CD4-positive, alpha-beta T cell (primary cell): ENCODE measurements around the gene ME3. TPM values are rescaled to one million over a fixed set of nuclear protein-coding genes. Genes with fewer than 3 reads are reported as not detected.

Experiments
- ATAC-seq: fragments of 200-7000 bp; cut with Tn5 transposase; one replicate; pipeline ENCODE4 v1.10.0; 2022; ENCODE audit warnings: mild to moderate bottlenecking; ENCODE audit not compliant: poor library complexity
- CTCF ChIA-PET: fragments of 350-600 bp; sonication (Branson Sonifier 250); formaldehyde crosslinking; loops from one replicate; lab custom pipeline; 2021; ENCODE audit warnings: antibody characterized with exemption, inconsistent platforms; lab: Charles Lee
- POLR2A ChIA-PET: fragments of 350-600 bp; sonication (Branson Sonifier 250); formaldehyde crosslinking; loops from one replicate; lab custom pipeline; 2021; ENCODE audit warnings: antibody characterized with exemption, inconsistent platforms; lab: Charles Lee
- DNase-seq, 14 experiments: peaks; one replicate each; pipeline ENCODE4 v3.0.0-alpha.2; 2013 to 2020; ENCODE audit warnings: mixed read lengths in 2 of 14
- H3K27ac ChIP-seq, 2 donors: one replicate each; pipeline versions ENCODE4 v1.5.1 to v1.7.0; 2013; ENCODE audit warnings: low read length in 2 of 2, low read depth in 1 of 2, mild to moderate bottlenecking in 1 of 2
- H3K27me3 ChIP-seq, 2 experiments: 1 replicate in 1 of 2; 2 replicates in 1 of 2; pipeline versions ENCODE4 v1.6.1 to v1.7.0; 2013; ENCODE audit warnings: low read length in 2 of 2, control low read depth in 1 of 2, mild to moderate bottlenecking in 1 of 2, moderate library complexity in 1 of 2; ENCODE audit not compliant: insufficient read depth in 2 of 2, control insufficient read depth in 1 of 2
- H3K36me3 ChIP-seq: one replicate; pipeline ENCODE4 v1.6.1; 2013; ENCODE audit warnings: low read length, control low read depth; ENCODE audit not compliant: insufficient read depth
- H3K4me1 ChIP-seq: one replicate; pipeline ENCODE4 v1.6.1; 2013; ENCODE audit warnings: low read length, control low read depth; ENCODE audit not compliant: insufficient read depth
- H3K4me3 ChIP-seq: one replicate; pipeline ENCODE4 v1.5.1; 2013; ENCODE audit warnings: mild to moderate bottlenecking, low read length, moderate library complexity
- H3K9me3 ChIP-seq, 2 experiments: 1 replicate in 1 of 2; 2 replicates in 1 of 2; pipeline versions ENCODE4 v1.6.1 to v1.7.0; 2013; ENCODE audit warnings: low read length in 2 of 2, mild to moderate bottlenecking in 2 of 2, control low read depth in 1 of 2, moderate library complexity in 1 of 2; ENCODE audit not compliant: control insufficient read depth in 1 of 2, insufficient read depth in 1 of 2
- H3K27ac Mint-ChIP-seq: one replicate; pipeline ENCODE4 v1.8.0; 2020; ENCODE audit warnings: mixed read lengths
- H3K27me3 Mint-ChIP-seq: one replicate; pipeline ENCODE4 v1.8.0; 2021; ENCODE audit warnings: mixed read lengths
- H3K36me3 Mint-ChIP-seq: one replicate; pipeline ENCODE4 v1.8.0; 2021; ENCODE audit warnings: low read depth, mixed read lengths
- H3K4me1 Mint-ChIP-seq: one replicate; pipeline ENCODE4 v1.8.0; 2021; ENCODE audit warnings: low read depth, mixed read lengths
- H3K4me3 Mint-ChIP-seq: one replicate; pipeline ENCODE4 v1.8.0; 2020; ENCODE audit warnings: mild to moderate bottlenecking, mixed read lengths
- H3K9me3 Mint-ChIP-seq: one replicate; pipeline ENCODE4 v1.8.0; 2020; ENCODE audit warnings: mixed read lengths
- CTCF ChIP-seq: fragments of 200-600 bp; IDR thresholded peaks from one replicate; pipeline ENCODE4 v1.8.0; 2022; ENCODE audit warnings: antibody characterized with exemption, mild to moderate bottlenecking
- intact Hi-C, 2 experiments: fragments of 100-400 bp; cut with DNase I in 1 of 2; cut with micrococcal nuclease in 1 of 2; formaldehyde crosslinking; loops; one replicate each; pipeline versions ENCODE4 v1.15.1 to v1.9.0; 2023 to 2025; cut with DNase I, micrococcal nuclease
- total RNA-seq, 174 experiments: library from RNA in 2 of 174; stranded (reverse) in 2 of 174; gene quantifications; one replicate each; pipeline ENCODE4 v1.2.3 and lab custom pipeline; 2021 to 2026

Gene ME3
- total RNA-seq, 2 experiments from 2014 or later, result 9.1 to 10.6 TPM

- Mint-ChIP-seq H3K36me3 (no peaks in the 10 kb centered on the region), H3K4me3 (no peak overlapping the region), H3K4me1 (no peaks in the 10 kb centered on the region), H3K27ac (no peak overlapping the region), H3K9me3 (no peaks in the 10 kb centered on the region), H3K27me3 (no peaks in the 10 kb centered on the region)
- ChIA-PET POLR2A (no interaction called here), CTCF (no interaction called here)
- no peaks in the 10 kb centered on the region for H3K9me3 ChIP-seq
- DNase-seq (peak; percentile 50 to 79 (median 65)), ATAC-seq (peak; percentile 43)
- peak; percentile 91 for TF ChIP-seq CTCF
- H3K4me1 ChIP-seq, result no peaks in the 10 kb centered on the region
- intact Hi-C loops, result loop anchor here (1.0 to 10.0 kb wide), 5 partner anchors 151 to 862 kb away; no protein-coding TSS in a partner anchor
- H3K27me3 ChIP-seq, result no peaks in the 10 kb centered on the region
- H3K27ac ChIP-seq, result no peak overlapping the region
- no peaks in the 10 kb centered on the region for H3K36me3 ChIP-seq
- no peak overlapping the region for H3K4me3 ChIP-seq
Measured at GRCh38 chr11:86456075-86456939, 216.1 kb downstream of the ME3 start.

DNA sequence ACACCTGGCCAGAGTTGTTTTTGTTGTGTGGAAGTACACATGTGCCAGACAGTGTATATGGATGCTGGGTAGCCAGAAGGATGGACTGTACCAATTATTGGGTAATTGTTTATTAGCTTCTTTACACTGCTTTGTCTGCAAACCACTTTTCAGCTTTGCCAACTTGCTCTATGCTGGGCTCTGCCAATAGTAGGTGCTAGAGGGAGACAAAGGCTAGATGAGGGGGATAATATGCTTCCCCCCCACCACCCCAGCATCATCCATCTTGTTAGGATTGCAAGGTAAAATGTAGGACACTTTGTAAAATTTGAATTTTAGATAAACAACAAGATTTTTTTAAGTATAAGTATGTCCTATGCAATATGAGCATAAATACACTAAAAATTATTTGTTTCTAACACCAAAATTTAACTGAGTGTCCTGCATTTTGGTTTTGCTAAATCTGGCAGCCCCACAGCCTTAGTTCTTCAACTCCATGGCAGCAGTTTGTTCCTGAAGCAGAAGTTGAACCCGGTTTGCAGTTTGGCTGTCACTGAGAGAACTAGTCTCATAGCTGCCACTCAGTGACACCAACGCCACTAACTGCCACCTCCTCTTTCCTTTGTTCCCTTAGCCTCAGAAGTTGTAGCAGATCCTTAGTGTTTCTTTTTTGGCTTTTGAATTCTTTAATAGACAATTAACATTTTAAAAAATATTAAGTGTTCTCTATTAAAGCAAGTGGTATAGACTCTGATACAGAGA, 219.0 kb downstream of the ME3 start:
- Histone ChIP-seq H3K9me3 (no peaks in the 10 kb centered on the region), H3K4me3 (no peak overlapping the region), H3K27me3 (no peaks in the 10 kb centered on the region), H3K27ac (no peak overlapping the region), H3K36me3 (no peaks in the 10 kb centered on the region), H3K4me1 (no peaks in the 10 kb centered on the region)
- no peaks in the 10 kb centered on the region for H3K36me3 Mint-ChIP-seq
- ChIA-PET POLR2A (no interaction called here), CTCF (no interaction called here)
- H3K4me3 Mint-ChIP-seq, result no peak overlapping the region
- TF ChIP-seq CTCF, result no peak
- no peaks in the 10 kb centered on the region for H3K9me3 Mint-ChIP-seq
- intact Hi-C loops, result loop anchor here in 1 of 2 experiments (10.0 kb wide), 2 partner anchors 461 to 859 kb away; no protein-coding TSS in a partner anchor
- ATAC-seq (no peak), DNase-seq (no peak)
- no peaks in the 10 kb centered on the region for H3K27me3 Mint-ChIP-seq
- no peak overlapping the region for H3K27ac Mint-ChIP-seq
- H3K4me1 Mint-ChIP-seq, result no peaks in the 10 kb centered on the region

DNA sequence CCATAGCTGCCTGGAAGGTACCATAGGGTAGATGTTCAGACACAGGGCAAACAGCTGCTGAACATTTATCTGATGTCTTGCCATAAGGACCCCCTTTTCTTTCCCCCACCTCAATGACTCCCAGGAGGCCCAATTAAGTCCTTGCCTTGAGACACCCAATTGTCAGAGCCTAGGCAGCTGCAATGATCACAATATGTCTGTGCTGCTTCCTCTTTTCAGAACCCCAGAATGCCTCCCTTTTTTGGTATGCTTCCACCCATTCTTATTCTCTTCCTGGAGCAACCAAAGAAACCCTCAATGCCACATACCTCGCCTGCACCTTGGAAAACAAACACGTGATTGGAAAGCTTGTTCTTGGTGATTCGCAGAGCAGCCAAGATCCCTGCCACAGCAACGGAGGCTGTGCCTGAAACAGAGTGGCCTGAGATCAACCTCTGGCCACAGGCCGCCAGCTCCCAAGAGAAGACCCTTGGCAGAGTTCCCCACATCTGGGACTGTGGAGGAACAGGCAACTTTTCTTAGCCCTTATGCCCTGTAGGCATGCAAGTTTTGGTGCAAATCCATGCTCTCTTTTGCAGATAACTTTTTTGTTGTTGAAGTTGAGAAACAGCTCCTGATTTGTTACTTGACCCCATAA, 222.3 kb downstream of the ME3 start:
- no peak overlapping the region for H3K27ac ChIP-seq
- POLR2A ChIA-PET, result no interaction called here
- no peaks in the 10 kb centered on the region for H3K27me3 ChIP-seq
- no peaks in the 10 kb centered on the region for H3K36me3 Mint-ChIP-seq
- intact Hi-C loops, result loop anchor here in 1 of 2 experiments (10.0 kb wide), 2 partner anchors 465 to 855 kb away; no protein-coding TSS in a partner anchor
- H3K9me3 Mint-ChIP-seq, result no peaks in the 10 kb centered on the region
- no peak overlapping the region for H3K27ac Mint-ChIP-seq
- CTCF ChIA-PET, result no interaction called here
- no peaks in the 10 kb centered on the region for H3K4me1 Mint-ChIP-seq
- DNase-seq, result no peak
- no peak for ATAC-seq
- H3K4me3 ChIP-seq, result no peak overlapping the region
- TF ChIP-seq CTCF, result no peak
- no peaks in the 10 kb centered on the region for H3K4me1 ChIP-seq
- H3K4me3 Mint-ChIP-seq, result no peak overlapping the region
- no peaks in the 10 kb centered on the region for H3K36me3 ChIP-seq
- no peaks in the 10 kb centered on the region for H3K27me3 Mint-ChIP-seq
- no peaks in the 10 kb centered on the region for H3K9me3 ChIP-seq
